ENCODE data around the gene WDR76.

The WDR76 gene

DNA sequence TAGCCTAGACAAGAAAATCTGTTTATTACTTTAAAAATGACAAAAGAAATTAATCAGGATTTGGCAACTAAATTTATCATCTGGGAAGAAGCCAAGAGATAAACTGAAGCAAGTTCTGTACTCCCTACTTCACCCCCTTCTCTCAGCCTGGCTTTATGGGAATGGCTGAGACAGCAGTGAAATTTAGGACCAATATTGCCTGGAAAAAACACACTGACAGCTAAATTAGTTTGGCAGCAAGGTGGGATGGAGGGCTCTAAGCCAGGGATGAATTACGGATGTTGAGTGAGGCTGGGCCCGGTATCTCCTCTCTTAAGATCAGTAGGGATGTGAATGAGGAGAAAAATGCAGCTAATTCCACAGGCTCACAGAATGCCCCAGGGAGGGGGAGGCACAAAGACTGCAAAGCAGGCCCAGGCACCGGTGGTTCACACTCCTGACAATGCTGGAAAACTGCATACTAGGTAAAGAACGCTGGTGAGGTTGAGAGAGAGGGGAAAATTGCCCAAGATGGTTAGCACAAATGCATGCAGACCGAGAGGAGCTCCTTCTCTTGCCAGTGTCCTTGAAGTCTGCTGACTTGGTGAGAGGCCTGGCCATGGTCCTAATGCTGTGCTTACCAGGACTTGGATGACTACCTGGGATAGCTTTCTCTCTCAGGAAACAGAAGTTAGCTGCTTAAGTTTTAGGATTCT lies 89.0 kb downstream of the WDR76 start:
- DNase-seq, result no peak

DNA sequence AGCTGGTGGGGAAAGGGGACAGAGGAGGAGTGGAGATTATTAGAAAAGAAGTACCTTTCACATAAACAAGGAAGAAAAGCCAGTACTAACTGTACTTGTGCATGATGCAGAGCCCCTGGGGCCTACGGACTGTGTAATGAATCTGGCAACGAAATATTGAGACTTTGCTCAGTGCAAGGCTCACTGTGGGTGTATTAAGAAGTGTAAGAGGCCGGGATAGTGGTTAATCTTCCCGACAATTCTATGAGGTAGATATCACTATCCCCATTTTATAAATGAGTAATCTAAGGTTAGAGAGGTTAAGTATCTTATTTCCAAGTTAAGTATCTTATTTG lies 89.5 kb downstream of the WDR76 start:
- no peak for DNase-seq
